Activated CD8-positive, alpha-beta memory T cell treated with anti-CD3 and anti-CD28 coated beads for 36 hours (primary cell): Measurements from ENCODE around the gene ZNF804A. TPM values are rescaled to one million over a fixed set of nuclear protein-coding genes. Genes with fewer than 3 reads are reported as not detected.
"Not testable (repeated sequence)": the region's sequence is repeated elsewhere in the genome, so short reads cannot be mapped to it uniquely, and the experiment has no call there.

Experiments used
- CTCF ChIA-PET: fragments of 350-600 bp; sonication (Branson Sonifier 250); formaldehyde crosslinking; loops from one replicate; lab custom pipeline; 2021; ENCODE audit warnings: antibody characterized with exemption; lab: Charles Lee
- POLR2A ChIA-PET: fragments of 350-600 bp; sonication (Branson Sonifier 250); formaldehyde crosslinking; loops from one replicate; lab custom pipeline; 2021; ENCODE audit warnings: antibody characterized with exemption; lab: Charles Lee
- total RNA-seq, 2 experiments: library from RNA; stranded (reverse); gene quantifications; one replicate each; pipeline ENCODE4 v1.2.3, GENCODE V29; 2021

ZNF804A gene
- total RNA-seq, 2 experiments from 2014 or later, result not detected

DNA sequence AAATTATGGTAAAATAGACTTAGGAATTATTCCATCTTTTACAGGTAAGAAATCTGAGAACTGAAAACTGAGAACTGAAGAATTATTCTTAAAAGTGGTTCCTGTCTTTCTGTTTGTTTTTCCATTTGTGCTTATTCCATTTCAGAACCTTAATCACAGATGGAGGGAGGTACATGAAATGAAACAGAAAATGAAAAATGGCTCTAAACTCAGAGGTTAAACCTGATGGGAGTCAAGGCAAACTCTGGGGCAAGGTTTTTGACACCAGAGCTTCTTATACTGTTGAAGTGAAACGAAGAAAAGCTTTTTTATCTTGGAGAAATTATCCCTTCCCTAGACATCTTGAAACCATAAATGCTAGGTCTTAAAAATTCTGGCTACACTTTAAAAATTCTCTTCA, 182.1 kb downstream of the ZNF804A start:
- CTCF ChIA-PET, result no interaction called here
- POLR2A ChIA-PET, result no interaction called here

GRCh38 chr2:184780944-184781343, 182.6 kb downstream of the ZNF804A start:
- CTCF ChIA-PET, result no interaction called here
- POLR2A ChIA-PET, result no interaction called here

GRCh38 chr2:184783576-184783975, 185.2 kb downstream of the ZNF804A start:
- POLR2A ChIA-PET, result no interaction called here

DNA sequence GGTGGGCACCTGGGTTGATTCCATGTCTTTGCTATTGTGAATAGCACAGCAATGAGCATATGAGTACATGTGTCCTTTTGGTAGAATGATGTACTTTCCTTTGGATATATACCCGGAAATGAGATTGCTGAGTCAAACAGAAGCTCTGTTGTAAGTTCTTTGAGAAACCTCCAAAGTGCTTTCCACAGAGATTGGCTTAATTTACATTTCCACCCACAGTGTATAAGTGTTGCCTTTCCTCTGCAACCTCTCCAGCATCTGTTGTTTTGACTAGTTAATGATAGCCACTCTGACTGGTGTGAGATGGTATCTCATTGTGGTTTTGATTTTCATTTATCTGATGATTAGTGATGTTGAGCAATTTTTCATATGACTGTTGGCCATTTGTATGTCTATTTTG, 194.8 kb downstream of the ZNF804A start:
- CTCF ChIA-PET, result no interaction called here

More at GRCh38 chr2:184783576-184783975, 185.2 kb downstream of the ZNF804A start:
- CTCF ChIA-PET, result no interaction called here

DNA sequence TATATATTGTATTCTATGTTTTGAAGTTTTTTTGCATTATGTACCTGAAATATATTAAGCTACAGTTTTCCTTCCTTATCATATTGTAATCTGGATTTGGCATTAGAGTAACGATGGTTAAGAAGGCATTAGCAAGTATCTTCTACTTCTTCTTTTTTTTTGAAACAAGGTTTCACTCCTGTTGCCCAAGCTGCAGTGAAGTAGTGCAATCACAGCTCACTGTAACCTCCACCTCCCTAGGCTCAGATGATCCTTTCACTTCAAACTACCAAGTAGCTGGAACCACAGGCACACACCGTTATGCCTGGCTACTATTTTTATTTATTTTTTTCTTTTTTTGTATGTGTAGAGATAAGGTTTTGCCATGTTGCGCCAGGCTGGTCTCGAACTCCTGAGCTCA, 201.1 kb downstream of the ZNF804A start:
- POLR2A ChIA-PET, result no interaction called here
- CTCF ChIA-PET, result no interaction called here

More for the DNA sequence above, 194.8 kb downstream of the ZNF804A start:
- POLR2A ChIA-PET, result no interaction called here

GRCh38 chr2:184814421-184814820, 216.1 kb downstream of the ZNF804A start:
- ChIA-PET CTCF (no interaction called here), POLR2A (no interaction called here)

GRCh38 chr2:184815824-184816223, 217.5 kb downstream of the ZNF804A start:
- ChIA-PET CTCF (no interaction called here), POLR2A (no interaction called here)

GRCh38 chr2:184824597-184824996, 226.3 kb downstream of the ZNF804A start:
- ChIA-PET CTCF (no interaction called here), POLR2A (no interaction called here)

GRCh38 chr2:184830531-184830930, 232.2 kb downstream of the ZNF804A start:
- CTCF ChIA-PET, result no interaction called here
- POLR2A ChIA-PET, result no interaction called here

GRCh38 chr2:184834699-184835397, 236.5 kb downstream of the ZNF804A start:
- POLR2A ChIA-PET, result no interaction called here
- CTCF ChIA-PET, result no interaction called here

DNA sequence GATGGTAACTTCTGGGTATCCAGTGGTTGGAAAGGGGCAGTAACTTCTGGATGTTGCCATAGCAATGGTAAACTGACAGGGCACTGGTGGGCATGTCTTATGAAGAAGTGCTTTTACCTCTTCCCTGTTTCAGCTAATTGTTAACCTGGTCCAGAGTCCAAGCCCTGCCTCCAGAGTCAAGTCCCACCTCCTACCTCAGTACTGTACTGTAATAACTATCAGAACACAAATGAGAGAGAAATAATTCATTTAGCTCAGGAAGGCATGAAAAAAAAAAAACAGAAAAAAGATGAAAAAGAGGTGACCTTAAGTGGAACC, 237.0 kb downstream of the ZNF804A start:
- POLR2A ChIA-PET, result no interaction called here
- CTCF ChIA-PET, result no interaction called here

DNA sequence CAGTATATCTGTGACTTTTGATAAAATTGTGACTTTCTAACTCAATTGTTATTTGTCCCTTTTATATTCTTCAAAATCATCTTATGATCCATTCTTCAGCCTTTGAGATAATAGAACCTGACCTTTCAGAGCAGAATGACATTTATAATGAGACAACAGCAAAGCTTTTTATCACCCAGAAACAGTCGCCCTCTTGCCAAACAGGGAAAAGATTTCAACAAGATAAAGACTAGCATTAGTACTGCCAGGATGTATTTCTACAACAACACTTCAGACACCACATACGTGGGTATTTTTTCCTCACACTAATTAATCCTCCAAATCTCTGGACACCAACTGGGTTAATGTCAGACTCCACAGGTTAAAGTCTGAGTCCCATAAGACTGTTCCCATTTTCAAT, 249.0 kb downstream of the ZNF804A start:
- CTCF ChIA-PET, result no interaction called here
- POLR2A ChIA-PET, result no interaction called here

GRCh38 chr2:184849516-184849915, 251.2 kb downstream of the ZNF804A start:
- CTCF ChIA-PET, result no interaction called here
- POLR2A ChIA-PET, result no interaction called here

GRCh38 chr2:184851576-184851975, 253.2 kb downstream of the ZNF804A start:
- POLR2A ChIA-PET, result no interaction called here
- CTCF ChIA-PET, result no interaction called here

DNA sequence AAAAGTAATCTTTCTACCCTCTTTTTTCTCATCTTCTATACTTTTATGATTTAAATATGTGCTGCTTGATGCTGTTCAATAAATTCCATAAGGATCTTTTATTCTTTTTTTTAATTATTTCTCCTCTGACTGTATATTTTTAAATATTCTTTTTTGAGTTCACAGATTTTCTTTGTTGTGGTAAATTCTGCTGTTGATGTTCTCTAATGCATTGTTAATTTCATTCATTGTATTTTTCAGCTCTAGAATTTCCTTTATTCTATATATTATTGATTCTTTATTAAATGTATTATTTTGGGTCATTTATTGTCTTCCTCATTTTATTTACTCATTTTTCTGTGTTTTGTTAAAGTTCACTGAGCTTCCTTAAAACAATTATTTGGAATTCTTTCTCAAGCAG, 260.9 kb downstream of the ZNF804A start:
- POLR2A ChIA-PET, result no interaction called here

DNA sequence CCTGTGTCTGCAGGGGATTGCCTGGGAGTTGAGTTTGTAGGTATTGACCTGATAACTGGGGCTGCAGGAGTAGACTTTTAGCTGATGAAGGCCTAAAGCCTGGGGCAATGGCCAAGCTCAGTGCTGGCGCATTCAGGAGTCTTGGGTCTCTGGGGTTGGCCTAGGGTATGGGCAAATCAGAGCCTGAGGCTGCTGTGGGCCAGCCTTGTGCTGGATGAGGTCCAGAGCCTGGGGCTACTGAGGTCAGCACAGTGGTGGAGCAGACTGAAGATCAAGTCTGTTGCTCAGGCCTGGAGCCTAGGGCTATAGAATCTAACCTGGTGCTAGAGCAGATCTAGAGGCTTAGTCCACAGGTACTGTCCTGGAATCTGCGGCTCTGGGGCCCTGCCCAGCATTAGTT, 262.4 kb downstream of the ZNF804A start:
- ChIA-PET CTCF (no interaction called here), POLR2A (no interaction called here)

More for the DNA sequence above, 260.9 kb downstream of the ZNF804A start:
- CTCF ChIA-PET, result no interaction called here

DNA sequence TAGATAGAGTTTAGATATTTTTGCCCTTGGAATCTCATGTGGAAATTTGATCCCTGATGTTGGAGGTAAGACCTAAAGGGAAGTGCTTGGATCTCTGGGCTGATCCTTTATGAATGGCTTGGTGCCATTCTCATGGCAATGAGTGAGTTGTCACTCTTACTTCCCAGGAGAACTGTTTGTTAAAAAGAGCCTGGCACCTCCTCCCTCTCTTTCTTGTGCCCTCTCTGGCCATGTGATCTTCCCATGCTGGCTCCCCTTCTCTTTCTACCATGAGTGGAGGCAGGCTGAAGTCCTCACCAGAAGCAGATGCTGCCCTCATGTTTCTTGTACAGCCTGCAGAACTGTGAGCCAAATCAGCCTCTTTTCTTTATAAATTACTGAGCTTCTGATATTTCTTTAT, 276.9 kb downstream of the ZNF804A start:
- CTCF ChIA-PET, result no interaction called here
- POLR2A ChIA-PET, result no interaction called here

DNA sequence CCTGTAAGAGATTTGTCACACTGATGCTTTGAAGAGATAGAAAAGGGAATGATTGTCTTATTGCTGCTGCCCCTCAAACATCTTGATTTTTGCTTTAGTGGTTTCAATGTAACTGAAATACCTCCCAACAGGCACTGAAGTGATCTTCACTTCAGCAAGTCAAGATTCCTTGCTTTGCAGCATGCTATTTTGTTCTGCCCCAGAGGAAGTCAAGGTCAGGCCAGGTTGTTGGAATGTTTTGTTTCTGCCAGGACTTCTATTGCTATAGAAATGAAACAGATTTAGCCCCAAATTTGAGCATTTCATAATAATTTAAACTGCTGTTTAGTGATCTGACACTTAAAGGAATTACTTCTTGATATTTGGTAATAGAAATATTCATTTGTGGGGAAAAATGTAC, 277.6 kb downstream of the ZNF804A start:
- CTCF ChIA-PET, result no interaction called here
- POLR2A ChIA-PET, result no interaction called here

DNA sequence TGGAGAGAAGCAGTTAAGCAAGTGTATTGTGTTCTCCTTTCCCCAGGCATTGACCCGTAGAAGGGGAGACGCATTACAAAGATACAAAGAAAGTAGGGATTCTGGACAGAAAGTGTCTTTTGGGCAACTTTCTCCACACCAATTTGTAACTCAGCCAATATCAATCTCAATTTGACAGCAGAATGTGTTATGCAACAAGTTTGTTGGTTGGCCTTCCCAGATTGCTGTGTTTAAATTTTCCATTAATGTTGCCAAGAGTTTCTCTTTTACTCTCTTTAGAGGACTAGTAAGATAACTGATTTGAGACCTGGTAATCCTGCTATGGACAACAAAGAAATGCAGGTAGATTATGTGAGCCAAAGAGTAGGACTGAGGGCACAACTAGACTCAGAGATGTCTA, 279.6 kb downstream of the ZNF804A start:
- ChIA-PET CTCF (no interaction called here), POLR2A (no interaction called here)

GRCh38 chr2:184879671-184880070, 281.3 kb downstream of the ZNF804A start:
- CTCF ChIA-PET, result no interaction called here
- POLR2A ChIA-PET, result no interaction called here

GRCh38 chr2:184886585-184886984, 288.3 kb downstream of the ZNF804A start:
- CTCF ChIA-PET, POLR2A ChIA-PET: not testable (repeated sequence)

DNA sequence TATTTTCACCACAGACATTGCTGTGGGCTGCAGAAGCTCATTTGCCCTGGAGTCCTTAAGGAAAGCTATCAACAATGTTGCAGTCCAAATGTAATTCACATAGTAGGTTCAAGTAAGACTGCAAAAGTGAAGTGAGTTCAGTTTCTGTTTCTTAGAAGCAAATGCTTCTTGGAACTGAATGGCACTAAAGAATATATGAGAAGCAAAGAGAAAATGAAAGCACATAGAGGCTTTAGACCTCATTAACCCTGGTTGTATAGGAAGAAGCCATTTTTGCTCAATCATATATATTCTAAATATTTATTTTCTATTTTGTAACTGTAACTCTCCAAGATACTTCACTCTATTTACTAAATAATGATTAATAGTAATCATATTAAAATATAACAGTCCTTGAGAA, 292.0 kb downstream of the ZNF804A start:
- CTCF ChIA-PET, result no interaction called here
- POLR2A ChIA-PET, result no interaction called here
